Skeletal muscle tissue (tissue), 4 donors: Measurements from ENCODE around the gene PLPP2. TPM values are rescaled to one million over a fixed set of nuclear protein-coding genes. Genes with fewer than 3 reads are reported as not detected.

Experiments
- H3K27ac ChIP-seq: one replicate; pipeline ENCODE4 v1.7.0; 2013; ENCODE audit warnings: mild to moderate bottlenecking, low read depth, low read length, inconsistent platforms
- H3K27me3 ChIP-seq, 3 donors: one replicate each; pipeline ENCODE4 v1.7.0; 2013; ENCODE audit warnings: low read length in 3 of 3; ENCODE audit not compliant: control insufficient read depth in 3 of 3, insufficient read depth in 3 of 3
- H3K36me3 ChIP-seq, 3 donors: one replicate each; pipeline ENCODE4 v1.7.0; 2013; ENCODE audit warnings: low read length in 3 of 3; ENCODE audit not compliant: control insufficient read depth in 3 of 3, insufficient read depth in 3 of 3
- H3K4me1 ChIP-seq, 3 donors: one replicate each; pipeline ENCODE4 v1.7.0; 2013; ENCODE audit warnings: low read length in 3 of 3, mild to moderate bottlenecking in 3 of 3; ENCODE audit not compliant: control insufficient read depth in 3 of 3, insufficient read depth in 3 of 3
- H3K4me3 ChIP-seq, 3 donors: one replicate each; pipeline ENCODE4 v1.7.0; 2013; ENCODE audit warnings: low read length in 3 of 3
- H3K9ac ChIP-seq, 3 donors: one replicate each; pipeline ENCODE4 v1.7.0; 2013; ENCODE audit warnings: low read length in 3 of 3, mild to moderate bottlenecking in 3 of 3, moderate library complexity in 2 of 3, low read depth in 1 of 3
- H3K9me3 ChIP-seq, 3 donors: one replicate each; pipeline ENCODE4 v1.7.0; 2013; ENCODE audit warnings: low read length in 3 of 3; ENCODE audit not compliant: control insufficient read depth in 3 of 3
- total RNA-seq: library from RNA; depleted of rRNA; stranded (reverse); fragments of >200 nt; gene quantifications from one replicate; pipeline ENCODE4 v1.2.3, GENCODE V29; 2014
- donor health status: Osteomylitis.

PLPP2 gene
- total RNA-seq, 1 donor from 2014 or later: 1.0 TPM

DNA sequence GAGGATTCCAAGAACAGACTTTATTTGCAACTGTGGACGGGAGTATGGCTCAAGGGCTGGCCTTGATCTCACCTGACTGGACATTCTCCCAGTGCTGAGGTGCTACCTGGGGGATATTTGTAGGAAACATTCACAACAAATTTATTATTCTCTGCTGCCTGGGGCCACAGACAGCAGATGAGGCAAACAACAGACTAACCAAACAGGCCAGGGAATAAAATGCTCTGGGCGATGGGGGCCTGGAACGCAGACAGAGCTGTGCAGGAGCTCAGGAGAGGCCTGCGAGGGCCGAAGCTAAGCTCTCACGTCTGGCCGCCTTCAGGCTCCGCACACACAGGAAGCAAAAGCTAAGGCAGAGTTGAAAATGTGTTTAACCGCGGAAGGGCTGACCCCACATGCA lies 7.8 kb downstream of the PLPP2 start:
- no peaks in the 10 kb centered on the region for H3K9me3 ChIP-seq
- no peak overlapping the region for H3K4me3 ChIP-seq
- H3K27ac ChIP-seq: no peak overlapping the region
- no peaks in the 10 kb centered on the region for H3K4me1 ChIP-seq
- H3K27me3 ChIP-seq: peaks cover 12 to 32% (median 13%) of the 10 kb centered on the region in 3 donors
- H3K36me3 ChIP-seq: no peaks in the 10 kb centered on the region
- no peak overlapping the region for H3K9ac ChIP-seq

DNA sequence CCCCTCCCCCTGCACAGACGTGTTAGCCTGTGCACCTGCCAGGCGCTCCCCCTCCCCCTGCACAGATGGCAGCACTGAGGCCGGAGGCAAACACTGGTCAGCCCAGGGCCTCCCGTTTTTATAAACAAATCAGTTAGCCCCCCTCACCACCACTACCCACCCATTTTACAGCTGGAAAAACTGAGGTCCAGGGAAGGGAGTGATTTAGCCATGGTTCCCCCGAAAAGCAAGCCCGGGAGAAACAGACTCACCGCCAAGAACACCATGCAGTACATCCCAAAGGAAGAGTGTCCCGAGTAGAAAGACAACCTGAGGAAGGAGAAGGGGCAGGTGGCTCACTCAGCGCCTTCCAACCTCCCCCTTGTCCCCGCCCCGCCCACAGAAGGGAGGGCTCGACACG lies 8.7 kb downstream of the PLPP2 start:
- Histone ChIP-seq H3K4me1 (no peaks in the 10 kb centered on the region), H3K9ac (no peak overlapping the region), H3K9me3 (no peaks in the 10 kb centered on the region), H3K27ac (no peak overlapping the region), H3K27me3 (peaks cover 15 to 34% (median 16%) of the 10 kb centered on the region in 3 donors), H3K36me3 (no peaks in the 10 kb centered on the region), H3K4me3 (no peak overlapping the region)

DNA sequence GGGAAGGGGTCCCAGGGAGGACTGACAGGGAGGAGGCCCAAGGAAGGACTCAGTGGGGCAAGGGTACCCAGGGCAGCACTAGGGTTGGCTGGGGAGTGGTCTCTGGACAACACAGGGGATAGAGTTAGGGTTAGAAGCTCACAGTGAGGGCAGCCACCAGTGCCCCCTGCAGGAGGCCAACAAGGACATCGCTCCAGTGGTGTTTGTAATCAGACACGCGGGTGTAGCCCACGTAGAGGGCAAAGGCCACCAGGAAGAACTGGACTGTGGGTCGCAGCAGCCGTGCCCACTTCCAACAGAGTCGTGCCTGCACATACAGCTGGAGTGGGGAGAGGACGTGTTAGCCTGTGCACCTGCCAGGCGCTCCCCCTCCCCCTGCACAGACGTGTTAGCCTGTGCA lies 9.2 kb downstream of the PLPP2 start:
- Histone ChIP-seq H3K9ac (no peak overlapping the region), H3K9me3 (no peaks in the 10 kb centered on the region), H3K27me3 (peaks cover 19 to 36% (median 21%) of the 10 kb centered on the region in 3 donors), H3K4me3 (no peak overlapping the region), H3K4me1 (no peaks in the 10 kb centered on the region), H3K27ac (no peak overlapping the region), H3K36me3 (no peaks in the 10 kb centered on the region)

DNA sequence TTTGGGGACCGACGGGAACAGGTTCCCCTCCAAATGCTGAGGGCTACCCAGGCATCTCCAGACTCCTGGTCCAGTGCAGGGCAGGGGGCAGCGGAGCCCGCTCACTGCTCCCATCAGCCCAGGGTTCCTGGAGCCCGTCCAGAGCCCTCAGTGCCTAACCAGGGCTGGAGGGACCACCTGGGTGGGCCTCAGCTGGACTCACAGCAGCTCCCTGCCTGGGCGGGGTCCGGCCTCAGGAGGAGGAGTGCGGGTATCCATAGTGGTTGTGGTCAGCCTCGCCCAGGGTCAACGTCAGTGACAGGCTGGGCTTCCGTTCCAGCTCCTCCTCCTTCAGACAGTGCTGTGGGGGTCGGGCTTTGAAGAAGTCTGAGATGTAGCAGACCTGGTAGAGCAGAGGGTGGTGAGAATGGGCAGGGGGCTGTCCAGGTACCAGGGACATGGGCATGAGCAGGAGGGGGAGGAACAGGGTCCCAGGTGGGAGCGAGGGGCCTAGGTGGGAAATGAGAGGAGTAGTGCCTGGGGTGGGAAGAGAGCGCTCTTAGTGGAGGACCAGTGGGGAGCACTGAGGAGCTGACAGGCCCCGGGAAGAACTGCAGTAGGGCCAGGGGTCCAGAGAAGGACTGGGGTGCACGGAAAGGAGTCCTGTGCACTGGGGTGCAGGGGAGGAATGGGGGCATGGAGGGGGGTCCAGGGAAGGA lies 9.9 kb downstream of the PLPP2 start:
- no peak overlapping the region for H3K27ac ChIP-seq
- H3K27me3 ChIP-seq: peaks cover 20 to 38% (median 23%) of the 10 kb centered on the region in 3 donors

DNA sequence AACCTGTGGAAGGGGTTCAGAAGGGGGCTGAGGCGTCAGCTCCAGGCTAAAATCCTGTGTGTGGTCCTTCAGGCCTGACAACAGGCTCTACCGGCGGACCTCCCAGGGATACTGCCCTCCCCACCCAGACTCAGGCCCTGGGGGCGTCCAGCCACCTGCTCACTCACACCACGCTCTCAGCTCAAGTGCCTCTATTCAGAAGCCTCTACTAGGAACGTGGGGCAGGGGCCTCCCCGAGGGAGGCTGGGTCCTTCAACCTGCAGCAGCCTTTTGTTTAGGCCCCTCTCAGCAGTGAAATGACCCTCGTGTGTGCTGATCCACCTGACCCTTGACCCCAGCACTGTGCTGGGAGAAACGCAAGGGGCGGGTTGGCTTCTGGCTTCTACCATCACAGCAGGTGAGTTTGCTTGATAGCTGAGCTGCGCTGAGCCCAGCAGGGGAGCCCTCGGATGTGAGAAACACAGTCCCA lies 10.6 kb downstream of the PLPP2 start:
- Histone ChIP-seq H3K27me3 (peaks cover 20 to 42% (median 23%) of the 10 kb centered on the region in 3 donors), H3K9ac (no peak overlapping the region), H3K4me1 (no peaks in the 10 kb centered on the region), H3K36me3 (no peaks in the 10 kb centered on the region), H3K27ac (no peak overlapping the region), H3K9me3 (no peaks in the 10 kb centered on the region), H3K4me3 (no peak overlapping the region)

More for the DNA sequence above, 9.9 kb downstream of the PLPP2 start:
- no peak overlapping the region for H3K4me3 ChIP-seq
- no peaks in the 10 kb centered on the region for H3K36me3 ChIP-seq
- no peak overlapping the region for H3K9ac ChIP-seq
- H3K9me3 ChIP-seq: no peaks in the 10 kb centered on the region
- no peaks in the 10 kb centered on the region for H3K4me1 ChIP-seq

DNA sequence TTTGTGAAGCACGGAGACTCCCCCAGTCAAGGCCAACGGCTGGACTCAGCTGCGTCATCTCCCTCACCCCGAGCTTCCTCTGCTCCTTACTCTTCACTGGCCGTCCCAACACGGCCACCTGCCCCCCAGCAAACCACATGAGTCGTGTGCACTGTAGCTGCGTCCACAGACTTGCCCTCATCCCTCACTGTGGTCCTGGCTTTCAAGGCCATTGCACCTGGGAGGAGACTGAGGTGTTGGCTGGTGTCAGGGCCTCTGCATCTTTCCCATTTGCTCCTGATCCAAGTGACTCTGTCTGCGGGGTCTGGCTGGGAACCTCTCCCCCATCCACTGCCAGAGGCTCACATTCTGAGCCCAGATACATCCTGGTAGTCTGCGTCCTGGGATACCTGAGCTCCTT lies 11.5 kb downstream of the PLPP2 start:
- no peaks in the 10 kb centered on the region for H3K4me1 ChIP-seq
- H3K9ac ChIP-seq: no peak overlapping the region
- peaks cover 20 to 44% (median 23%) of the 10 kb centered on the region in 3 donors for H3K27me3 ChIP-seq
- H3K27ac ChIP-seq: no peak overlapping the region
- no peak overlapping the region for H3K4me3 ChIP-seq
- H3K9me3 ChIP-seq: no peaks in the 10 kb centered on the region
- no peaks in the 10 kb centered on the region for H3K36me3 ChIP-seq

DNA sequence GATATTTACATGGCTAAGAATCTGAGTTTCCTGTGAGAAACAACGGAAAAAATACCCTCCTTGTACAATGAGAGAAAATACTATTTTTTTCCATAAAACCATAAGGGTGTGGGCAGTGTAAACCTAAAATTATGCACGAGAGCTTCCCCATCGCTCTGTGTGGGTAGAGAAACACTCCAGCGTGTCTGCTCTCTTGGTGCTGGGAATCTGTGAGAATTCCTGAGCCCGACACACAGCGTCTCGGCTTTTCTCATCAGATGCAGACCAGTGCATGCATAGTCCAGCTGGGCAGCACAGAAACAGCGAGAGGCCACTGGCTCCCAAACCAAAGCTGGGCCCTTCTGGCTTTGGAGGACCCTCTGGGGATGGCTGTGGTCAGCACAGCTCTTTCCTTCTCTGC lies 12.0 kb downstream of the PLPP2 start:
- peaks cover 20 to 44% (median 23%) of the 10 kb centered on the region in 3 donors for H3K27me3 ChIP-seq
- H3K9ac ChIP-seq: no peak overlapping the region
- no peaks in the 10 kb centered on the region for H3K4me1 ChIP-seq
- no peaks in the 10 kb centered on the region for H3K36me3 ChIP-seq
- no peaks in the 10 kb centered on the region for H3K9me3 ChIP-seq
- H3K4me3 ChIP-seq: no peak overlapping the region
- H3K27ac ChIP-seq: no peak overlapping the region

DNA sequence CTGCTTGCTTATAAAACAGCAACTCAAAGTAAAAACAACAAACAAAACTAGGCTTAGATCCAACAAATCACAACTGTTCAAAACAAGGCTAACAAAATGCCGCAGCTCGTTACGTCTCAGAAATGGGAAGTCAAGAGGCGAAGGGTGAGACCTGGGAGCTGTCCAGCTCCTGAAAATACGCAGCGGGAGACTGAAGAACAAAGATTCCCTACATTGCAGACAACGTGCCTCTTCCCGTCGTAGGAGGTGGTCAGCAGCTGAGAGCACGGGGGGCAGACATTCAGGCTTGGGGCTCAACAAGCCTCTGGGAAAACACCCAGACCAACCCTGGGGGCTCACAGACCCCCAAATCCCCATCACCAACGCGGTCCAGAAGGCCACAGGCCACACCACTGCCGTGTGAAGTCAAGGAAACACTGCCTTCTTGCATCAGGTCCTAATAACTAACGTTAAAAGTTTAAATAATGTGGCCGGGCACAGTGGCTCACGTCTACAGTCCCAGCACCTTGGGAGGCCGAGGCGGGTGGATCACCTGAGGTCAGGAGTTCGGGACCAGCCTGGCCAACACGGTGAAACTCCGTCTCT lies 13.5 kb downstream of the PLPP2 start:
- Histone ChIP-seq H3K4me3 (no peak overlapping the region), H3K9me3 (no peaks in the 10 kb centered on the region), H3K9ac (no peak overlapping the region), H3K27ac (no peak overlapping the region), H3K27me3 (peaks cover 20 to 47% (median 23%) of the 10 kb centered on the region in 3 donors), H3K4me1 (no peaks in the 10 kb centered on the region), H3K36me3 (no peaks in the 10 kb centered on the region)

DNA sequence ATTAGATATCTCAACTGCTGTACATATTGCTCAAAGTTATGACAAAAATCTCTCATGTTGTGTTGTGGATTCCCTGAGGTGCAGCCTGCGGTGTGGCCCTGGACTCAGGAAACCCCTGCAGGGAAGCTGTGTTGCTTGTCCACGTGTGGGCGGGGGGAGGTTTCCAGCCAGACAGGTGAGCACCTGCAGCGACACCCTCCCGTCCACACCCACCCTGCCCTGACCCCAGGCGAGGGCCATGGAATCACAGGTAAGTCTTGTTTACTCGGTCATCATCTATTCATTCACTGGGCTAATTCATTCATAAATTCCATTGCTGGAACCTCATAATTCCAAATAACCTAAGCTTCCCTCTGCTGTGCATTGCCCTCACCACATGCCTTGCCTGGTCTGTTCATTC lies 14.1 kb downstream of the PLPP2 start:
- no peaks in the 10 kb centered on the region for H3K4me1 ChIP-seq
- H3K4me3 ChIP-seq: no peak overlapping the region
- H3K9me3 ChIP-seq: no peaks in the 10 kb centered on the region
- H3K9ac ChIP-seq: no peak overlapping the region
- H3K27me3 ChIP-seq: peaks cover 20 to 49% (median 23%) of the 10 kb centered on the region in 3 donors
- H3K36me3 ChIP-seq: no peaks in the 10 kb centered on the region
- no peak overlapping the region for H3K27ac ChIP-seq

DNA sequence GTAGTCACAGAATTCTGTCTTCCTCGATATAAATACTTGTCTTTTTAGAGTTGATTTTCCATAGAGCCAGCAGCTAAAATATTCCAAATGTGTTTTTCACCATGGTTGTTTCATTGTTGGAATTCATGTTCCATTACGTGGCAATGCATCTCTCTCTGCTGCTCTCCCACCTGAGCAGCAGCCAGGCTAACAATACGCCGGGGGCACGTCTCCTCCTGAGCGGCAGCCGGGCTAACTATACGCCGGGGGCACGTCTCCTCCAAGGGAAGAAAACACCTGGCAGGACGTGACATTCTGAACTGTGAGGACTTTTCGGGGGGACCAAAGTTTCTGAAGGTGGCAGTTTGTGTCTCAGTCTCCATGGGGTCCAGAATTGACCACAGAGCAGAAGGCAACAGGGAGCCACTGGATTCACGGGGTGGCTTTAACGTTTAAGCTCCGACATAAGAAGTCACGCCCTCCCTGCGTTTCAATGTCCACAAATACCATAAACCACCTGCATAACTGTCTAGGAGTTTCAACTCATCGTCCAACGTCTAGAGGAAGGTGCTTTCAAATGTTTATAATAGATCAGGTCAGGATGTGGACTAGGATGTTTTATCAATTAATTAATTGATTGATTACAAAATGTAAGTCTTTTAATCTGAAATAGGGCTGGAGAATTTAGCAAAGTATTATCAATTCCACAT lies 15.1 kb downstream of the PLPP2 start:
- Histone ChIP-seq H3K4me1 (no peaks in the 10 kb centered on the region), H3K9ac (no peak overlapping the region), H3K27me3 (peaks cover 20 to 45% (median 20%) of the 10 kb centered on the region in 3 donors), H3K27ac (no peak overlapping the region), H3K9me3 (no peaks in the 10 kb centered on the region), H3K36me3 (no peaks in the 10 kb centered on the region), H3K4me3 (no peak overlapping the region)
